GM23338 (cell line): ENCODE data around the gene FYB2.

Experiments
- CREB1 ChIP-seq: fragments of 250-450 bp; sonication (Bioruptor Pico); IDR thresholded peaks from 2 replicates; pipeline ENCODE4 v1.5.0; 2020; ENCODE audit warnings: low read depth, mild to moderate bottlenecking, moderate library complexity
- CTCF ChIP-seq, 2 experiments: fragments of 200-600 bp in 1 of 2; sonication (generic) in 1 of 2; conservative IDR thresholded peaks; 2 replicates each; pipeline versions ENCODE4 v1.5.1 to v1.6.1; 2016 to 2017; ENCODE audit warnings: antibody characterized with exemption in 2 of 2, low read depth in 2 of 2, mild to moderate bottlenecking in 2 of 2, moderate library complexity in 1 of 2
- ETS1 ChIP-seq: IDR thresholded peaks from 2 replicates; pipeline ENCODE4 v1.6.1; 2016; ENCODE audit warnings: antibody characterized with exemption
- EZH2 ChIP-seq: fragments of 200-600 bp; sonication (generic); IDR thresholded peaks from one replicate; pipeline ENCODE4 v1.8.0; 2017; ENCODE audit warnings: antibody characterized with exemption, mild to moderate bottlenecking, low read depth; ENCODE audit not compliant: unreplicated experiment
- EZH2phosphoT487 ChIP-seq: fragments of 200-600 bp; sonication (generic); IDR thresholded peaks from one replicate; pipeline ENCODE4 v1.8.1; 2018; ENCODE audit warnings: antibody characterized with exemption; ENCODE audit not compliant: unreplicated experiment
- JUNB ChIP-seq: IDR thresholded peaks from one replicate; pipeline ENCODE4 v1.6.1; 2016; ENCODE audit warnings: antibody characterized with exemption; ENCODE audit not compliant: unreplicated experiment
- NANOG ChIP-seq: IDR thresholded peaks from 2 replicates; pipeline ENCODE4 v1.6.1; 2016; ENCODE audit warnings: antibody characterized with exemption, borderline replicate concordance
- POLR2AphosphoS5 ChIP-seq: IDR thresholded peaks from 2 replicates; pipeline ENCODE4 v1.6.1; 2016; ENCODE audit warnings: antibody characterized with exemption, low read depth
- REST ChIP-seq: IDR thresholded peaks from one replicate; pipeline ENCODE4 v1.6.1; 2018; ENCODE audit warnings: antibody characterized with exemption; ENCODE audit not compliant: unreplicated experiment
- STAT1 ChIP-seq: IDR thresholded peaks from one replicate; pipeline ENCODE4 v1.6.1; 2016; ENCODE audit warnings: antibody characterized with exemption; ENCODE audit not compliant: unreplicated experiment
- ZNF114 ChIP-seq: fragments of 250-450 bp; sonication (Bioruptor Pico); IDR thresholded peaks from 2 replicates; pipeline ENCODE4 v1.5.0; 2020; ENCODE audit warnings: mild to moderate bottlenecking, moderate library complexity
- ZNF331 ChIP-seq: fragments of 250-450 bp; sonication (Bioruptor Pico); IDR thresholded peaks from 2 replicates; pipeline ENCODE4 v1.5.0; 2020; ENCODE audit warnings: low read depth, mild to moderate bottlenecking, moderate library complexity
- ZNF462 ChIP-seq: fragments of 250-450 bp; sonication (Bioruptor Pico); IDR thresholded peaks from 2 replicates; pipeline ENCODE4 v1.5.0; 2020; ENCODE audit warnings: mild to moderate bottlenecking, moderate library complexity

- TF ChIP-seq CTCF (conservative IDR thresholded peaks at IDR 0.05; ENCODE audit: low read depth in 2 of 2), result no peak
- no peak for TF ChIP-seq REST
- TF ChIP-seq POLR2AphosphoS5, result no peak
- TF ChIP-seq ZNF114, result no peak
- TF ChIP-seq EZH2, result no peak
- TF ChIP-seq EZH2phosphoT487, result no peak
- TF ChIP-seq NANOG, result no peak
- TF ChIP-seq ZNF331 (CRISPR knock-in tag), result no peak
- no peak for TF ChIP-seq CREB1 (CRISPR knock-in tag)
- no peak for TF ChIP-seq JUNB
- TF ChIP-seq ETS1, result no peak
- no peak for TF ChIP-seq ZNF462 (CRISPR knock-in tag)
- TF ChIP-seq STAT1, result no peak
These were observed 63.3 kb downstream of the FYB2 start for GRCh38 chr1:56755911-56756310.
